Effector memory CD8-positive, alpha-beta T cell (primary cell): Measurements from ENCODE around the gene ADAT3.

Experiments
- ATAC-seq: fragments of 150-1000 bp; cut with Tn5 transposase; replicated peaks from 2 replicates; pipeline ENCODE4 v1.10.0; 2021; ENCODE audit warnings: mild to moderate bottlenecking, moderate library complexity
- DNase-seq, 3 experiments: peaks; one replicate each; pipeline ENCODE4 v3.0.0; 2021
- H3K27ac Mint-ChIP-seq, 2 donors: one replicate each; pipeline ENCODE4 v1.8.0; 2022; ENCODE audit warnings: mild to moderate bottlenecking in 2 of 2, mixed read lengths in 2 of 2, moderate library complexity in 2 of 2
- H3K27me3 Mint-ChIP-seq, 2 donors: one replicate each; pipeline ENCODE4 v1.8.0; 2022; ENCODE audit warnings: mixed read lengths in 2 of 2
- H3K36me3 Mint-ChIP-seq: one replicate; pipeline ENCODE4 v1.8.0; 2022; ENCODE audit warnings: mild to moderate bottlenecking, moderate library complexity, mixed read lengths; ENCODE audit not compliant: insufficient read depth
- H3K4me1 Mint-ChIP-seq, 2 donors: one replicate each; pipeline ENCODE4 v1.8.0; 2022; ENCODE audit warnings: low read depth in 2 of 2, mixed read lengths in 2 of 2
- H3K4me3 Mint-ChIP-seq, 2 donors: one replicate each; pipeline ENCODE4 v1.8.0; 2022; ENCODE audit warnings: mild to moderate bottlenecking in 2 of 2, mixed read lengths in 2 of 2, moderate library complexity in 2 of 2
- H3K9me3 Mint-ChIP-seq, 2 donors: one replicate each; pipeline ENCODE4 v1.8.0; 2022; ENCODE audit warnings: mixed read lengths in 2 of 2

ADAT3 gene

GRCh38 chr19:1935484-1936208 is 30.4 kb downstream of the ADAT3 start:
- Mint-ChIP-seq H3K36me3 (peaks cover 22% of the 10 kb centered on the region), H3K27ac (peak overlapping the region in 1 of 2 donors; percentile 71), H3K9me3 (no peaks in the 10 kb centered on the region), H3K4me3 (no peak overlapping the region), H3K4me1 (peaks cover 19 to 23% of the 10 kb centered on the region in 2 donors), H3K27me3 (no peaks in the 10 kb centered on the region)
- ATAC-seq, result no peak
- no peak for DNase-seq

GRCh38 chr19:1936430-1936829 is 31.2 kb downstream of the ADAT3 start:
- no peak overlapping the region for H3K4me3 Mint-ChIP-seq

GRCh38 chr19:1936916-1937610 is 31.9 kb downstream of the ADAT3 start:
- H3K27me3 Mint-ChIP-seq, result no peaks in the 10 kb centered on the region
- no peak for DNase-seq
- H3K4me3 Mint-ChIP-seq, result no peak overlapping the region
- H3K36me3 Mint-ChIP-seq, result peaks cover 32% of the 10 kb centered on the region
- ATAC-seq, result no peak
- peak overlapping the region in 1 of 2 donors; percentile 33 for H3K27ac Mint-ChIP-seq
- H3K9me3 Mint-ChIP-seq, result no peaks in the 10 kb centered on the region
- H3K4me1 Mint-ChIP-seq, result peaks cover 19 to 23% of the 10 kb centered on the region in 2 donors

More at GRCh38 chr19:1936430-1936829, 31.2 kb downstream of the ADAT3 start:
- ATAC-seq (no peak), DNase-seq (no peak)
- Mint-ChIP-seq H3K36me3 (peaks cover 25% of the 10 kb centered on the region), H3K9me3 (no peaks in the 10 kb centered on the region), H3K27ac (no peak overlapping the region), H3K27me3 (no peaks in the 10 kb centered on the region), H3K4me1 (peaks cover 19 to 23% of the 10 kb centered on the region in 2 donors)

GRCh38 chr19:1938071-1938470 is 32.9 kb downstream of the ADAT3 start:
- H3K9me3 Mint-ChIP-seq, result no peaks in the 10 kb centered on the region
- no peak for DNase-seq
- H3K4me3 Mint-ChIP-seq, result peak overlapping the region in 1 of 2 donors; percentile 35
- H3K27ac Mint-ChIP-seq, result peak overlapping the region; percentile 33 to 44
- H3K36me3 Mint-ChIP-seq, result peaks cover 42% of the 10 kb centered on the region
- no peak for ATAC-seq
- no peaks in the 10 kb centered on the region for H3K27me3 Mint-ChIP-seq
- peaks cover 24 to 29% of the 10 kb centered on the region in 2 donors for H3K4me1 Mint-ChIP-seq

- Mint-ChIP-seq H3K4me3 (peak within 1 kb of the TSS; percentile 88 to 96), H3K27me3 (no peaks in the 10 kb centered on the region), H3K4me1 (peaks cover 25 to 32% of the 10 kb centered on the region in 2 donors), H3K36me3 (peaks cover 43% of the 10 kb centered on the region), H3K27ac (peak within 1 kb of the TSS; percentile 98), H3K9me3 (no peaks in the 10 kb centered on the region)
- DNase-seq (peak in 1 of 3 experiments; percentile 14), ATAC-seq (peak; percentile 33)
Measured at GRCh38 chr19:1941146-1942077, 36.2 kb downstream of the ADAT3 start, which contains the start of gene CSNK1G2. Gene CSNK1G2, plus strand, starts transcription at chr19:1941172. Its CDS starts 28,601 bp downstream, at chr19:1969773.

GRCh38 chr19:1942078-1942933 is 37.1 kb downstream of the ADAT3 start:
- ATAC-seq, result peak; percentile 52
- peak; percentile 79 to 81 (median 79) for DNase-seq
- no peaks in the 10 kb centered on the region for H3K27me3 Mint-ChIP-seq
- H3K4me1 Mint-ChIP-seq, result peaks cover 25 to 32% of the 10 kb centered on the region in 2 donors
- peak overlapping the region; percentile 88 to 96 for H3K4me3 Mint-ChIP-seq
- H3K9me3 Mint-ChIP-seq, result no peaks in the 10 kb centered on the region
- peak overlapping the region; percentile 96 to 98 for H3K27ac Mint-ChIP-seq
- H3K36me3 Mint-ChIP-seq, result peaks cover 52% of the 10 kb centered on the region

GRCh38 chr19:1942934-1943555 is 37.8 kb downstream of the ADAT3 start:
- ATAC-seq (no peak), DNase-seq (no peak)
- Mint-ChIP-seq H3K27ac (peak overlapping the region; percentile 96 to 98), H3K4me1 (peaks cover 25 to 32% of the 10 kb centered on the region in 2 donors), H3K4me3 (peak overlapping the region; percentile 88 to 96), H3K27me3 (no peaks in the 10 kb centered on the region), H3K9me3 (no peaks in the 10 kb centered on the region), H3K36me3 (peaks cover 52% of the 10 kb centered on the region)

- DNase-seq (no peak), ATAC-seq (no peak)
- Mint-ChIP-seq H3K4me3 (peak overlapping the region; percentile 88 to 96), H3K27ac (peak overlapping the region; percentile 96 to 98), H3K27me3 (no peaks in the 10 kb centered on the region), H3K4me1 (peaks cover 29 to 33% of the 10 kb centered on the region in 2 donors), H3K9me3 (no peaks in the 10 kb centered on the region), H3K36me3 (peaks cover 57% of the 10 kb centered on the region)
Measured at GRCh38 chr19:1943661-1944087, 38.5 kb downstream of the ADAT3 start.

- H3K4me1 Mint-ChIP-seq, result peaks cover 35 to 37% of the 10 kb centered on the region in 2 donors
- ATAC-seq, result no peak
- peak overlapping the region; percentile 40 to 96 for H3K4me3 Mint-ChIP-seq
- peak overlapping the region; percentile 96 to 98 for H3K27ac Mint-ChIP-seq
- H3K27me3 Mint-ChIP-seq, result no peaks in the 10 kb centered on the region
- DNase-seq, result no peak
- H3K9me3 Mint-ChIP-seq, result no peaks in the 10 kb centered on the region
- H3K36me3 Mint-ChIP-seq, result peaks cover 55% of the 10 kb centered on the region
Measured at GRCh38 chr19:1944088-1944915, 39.1 kb downstream of the ADAT3 start.

GRCh38 chr19:1944916-1945561 is 39.8 kb downstream of the ADAT3 start:
- Mint-ChIP-seq H3K36me3 (peaks cover 55% of the 10 kb centered on the region), H3K27ac (peak overlapping the region in 1 of 2 donors; percentile 98), H3K27me3 (no peaks in the 10 kb centered on the region), H3K9me3 (no peaks in the 10 kb centered on the region), H3K4me1 (peaks cover 28 to 34% of the 10 kb centered on the region in 2 donors), H3K4me3 (peak overlapping the region; percentile 9 to 45)
- DNase-seq (no peak), ATAC-seq (no peak)

- Mint-ChIP-seq H3K4me1 (peaks cover 24 to 36% of the 10 kb centered on the region in 2 donors), H3K27ac (peak overlapping the region in 1 of 2 donors; percentile 87), H3K9me3 (no peaks in the 10 kb centered on the region), H3K27me3 (no peaks in the 10 kb centered on the region), H3K36me3 (peaks cover 55% of the 10 kb centered on the region), H3K4me3 (peak overlapping the region; percentile 9 to 45)
- no peak for DNase-seq
- no peak for ATAC-seq
Measured at GRCh38 chr19:1945899-1946298, 40.7 kb downstream of the ADAT3 start.
